Colon (tissue), 2 donors: ENCODE data around the gene ASB1.

Experiments used
- FAIRE-seq: peaks from 2 replicates; lab custom pipeline; 2012; peaks lifted over from hg19 to GRCh38; lab: Jason Lieb, UNC
- donor health status: control.
- donor health status: control.

The ASB1 gene, protein sequence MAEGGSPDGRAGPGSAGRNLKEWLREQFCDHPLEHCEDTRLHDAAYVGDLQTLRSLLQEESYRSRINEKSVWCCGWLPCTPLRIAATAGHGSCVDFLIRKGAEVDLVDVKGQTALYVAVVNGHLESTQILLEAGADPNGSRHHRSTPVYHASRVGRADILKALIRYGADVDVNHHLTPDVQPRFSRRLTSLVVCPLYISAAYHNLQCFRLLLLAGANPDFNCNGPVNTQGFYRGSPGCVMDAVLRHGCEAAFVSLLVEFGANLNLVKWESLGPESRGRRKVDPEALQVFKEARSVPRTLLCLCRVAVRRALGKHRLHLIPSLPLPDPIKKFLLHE

DNA sequence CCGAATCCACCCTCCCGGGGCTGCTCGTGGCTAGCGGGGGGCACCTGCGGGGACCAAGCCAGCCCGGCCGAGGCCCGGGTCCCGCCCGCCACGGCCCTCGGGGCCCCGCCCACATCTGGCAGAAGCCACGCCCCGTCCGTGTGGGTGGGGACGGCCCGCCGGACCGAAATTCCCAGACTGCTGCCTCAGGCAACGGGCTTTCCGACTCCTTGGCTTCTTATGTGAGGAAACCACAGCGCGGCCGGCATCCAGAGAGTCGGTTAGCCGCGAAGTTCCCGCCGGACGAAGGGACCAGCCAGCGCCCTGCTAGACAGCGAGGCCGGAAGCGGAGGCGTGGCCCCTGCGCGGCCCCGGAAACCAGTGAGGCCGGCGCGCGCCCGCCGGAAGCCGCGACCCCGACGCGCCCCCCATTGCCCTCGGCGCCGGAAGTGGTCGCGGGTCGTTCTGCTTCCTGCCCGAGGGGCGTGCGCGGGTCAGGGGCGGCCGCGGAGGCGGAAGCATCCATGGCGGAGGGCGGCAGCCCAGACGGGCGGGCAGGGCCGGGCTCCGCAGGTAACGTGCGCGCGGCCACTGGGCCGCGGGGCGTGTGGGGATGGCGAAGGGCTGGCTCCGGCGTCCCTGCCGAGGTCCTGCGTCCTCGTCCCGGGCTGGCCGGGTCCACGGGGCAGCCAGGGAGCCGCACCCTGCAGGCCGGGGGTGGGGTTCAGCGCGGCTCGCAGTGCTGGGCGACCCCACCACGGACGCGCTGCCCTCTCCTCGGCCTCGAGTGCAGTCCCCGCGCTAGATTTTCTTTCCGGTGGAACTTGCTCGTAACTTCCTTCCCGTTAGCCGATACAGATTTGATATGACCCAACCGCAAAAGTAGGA lies at the start of gene ASB1:
TSS of gene ASB1 (plus strand) at position 360 of the 867 bp plus-strand sequence. CDS start at position 504, 144 bp downstream.
- no peak for FAIRE-seq

- no peak for FAIRE-seq
These were observed 48.3 kb upstream of the ASB1 start for GRCh38 chr2:238378230-238379095.

DNA sequence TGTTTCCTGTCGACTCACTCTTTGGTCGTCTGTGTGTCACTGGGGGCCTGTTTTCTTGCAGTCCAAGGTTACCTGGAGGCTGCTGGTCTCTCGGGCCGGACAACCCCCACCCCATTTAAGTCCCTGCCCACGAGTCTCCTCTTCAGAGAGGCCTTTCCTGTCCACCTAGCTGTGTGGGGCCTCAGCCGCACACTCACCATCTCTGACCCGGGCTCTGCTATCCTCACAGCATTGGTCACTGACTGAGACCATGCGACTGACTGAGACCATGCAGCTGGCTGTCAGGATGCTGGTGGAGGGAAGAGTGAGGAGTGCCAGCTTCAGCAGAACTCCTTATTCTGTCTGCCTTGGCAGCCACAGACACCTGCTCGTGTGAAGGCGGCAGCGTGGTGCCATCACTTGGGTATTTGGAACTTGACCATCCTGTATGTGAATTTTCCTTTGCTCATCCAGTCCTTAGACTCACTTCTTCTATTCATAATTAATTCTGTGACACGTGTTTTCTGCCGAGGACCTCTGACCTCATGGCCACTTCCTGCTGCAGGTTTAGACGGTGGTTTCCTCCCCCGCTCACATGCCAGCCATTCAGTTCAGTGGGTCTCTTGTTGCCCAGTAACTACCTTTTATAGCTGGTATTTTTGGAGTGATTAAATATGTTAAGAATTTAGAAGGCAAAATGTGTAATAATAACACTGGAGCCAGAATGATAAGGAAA lies 47.5 kb upstream of the ASB1 start:
- no peak for FAIRE-seq

DNA sequence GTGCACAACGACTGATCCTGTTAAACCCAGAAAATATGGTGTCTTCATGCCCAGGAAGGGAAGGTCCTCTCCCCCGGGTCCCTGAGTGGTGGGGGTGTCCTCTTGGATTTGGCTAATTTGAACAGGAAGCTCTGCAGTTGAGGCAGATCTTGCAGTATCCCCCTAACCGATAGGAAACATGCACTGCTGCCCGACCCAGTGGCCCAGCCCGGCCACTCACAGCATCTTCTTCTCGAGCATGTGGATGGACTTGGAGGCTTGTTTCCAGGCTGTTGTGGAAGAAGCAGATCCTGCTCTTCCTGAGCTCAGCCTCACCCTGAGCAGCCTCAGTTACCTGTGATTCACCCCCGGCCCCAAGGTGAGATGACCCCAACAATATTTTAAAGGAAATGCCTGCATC lies 46.4 kb upstream of the ASB1 start:
- FAIRE-seq: no peak

DNA sequence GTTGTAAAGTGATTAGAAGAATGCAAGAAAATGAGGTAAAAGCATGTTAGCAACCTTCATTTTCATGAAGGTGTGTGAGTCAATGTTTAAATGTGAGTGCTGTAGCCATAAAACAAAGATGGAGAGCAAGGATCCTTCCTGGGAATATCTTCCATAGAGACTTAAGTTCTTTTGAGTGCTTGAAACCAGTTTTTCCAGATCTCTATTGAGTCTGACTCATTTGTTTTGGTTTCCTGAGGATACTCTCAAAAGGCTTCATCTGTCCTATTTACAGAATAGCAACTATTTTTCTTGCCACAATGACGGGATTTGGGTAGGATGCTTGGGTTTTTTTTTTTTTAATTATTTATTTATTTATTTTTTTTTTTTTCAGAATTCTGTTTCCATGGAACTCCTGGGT lies 45.9 kb upstream of the ASB1 start:
- FAIRE-seq: no peak

DNA sequence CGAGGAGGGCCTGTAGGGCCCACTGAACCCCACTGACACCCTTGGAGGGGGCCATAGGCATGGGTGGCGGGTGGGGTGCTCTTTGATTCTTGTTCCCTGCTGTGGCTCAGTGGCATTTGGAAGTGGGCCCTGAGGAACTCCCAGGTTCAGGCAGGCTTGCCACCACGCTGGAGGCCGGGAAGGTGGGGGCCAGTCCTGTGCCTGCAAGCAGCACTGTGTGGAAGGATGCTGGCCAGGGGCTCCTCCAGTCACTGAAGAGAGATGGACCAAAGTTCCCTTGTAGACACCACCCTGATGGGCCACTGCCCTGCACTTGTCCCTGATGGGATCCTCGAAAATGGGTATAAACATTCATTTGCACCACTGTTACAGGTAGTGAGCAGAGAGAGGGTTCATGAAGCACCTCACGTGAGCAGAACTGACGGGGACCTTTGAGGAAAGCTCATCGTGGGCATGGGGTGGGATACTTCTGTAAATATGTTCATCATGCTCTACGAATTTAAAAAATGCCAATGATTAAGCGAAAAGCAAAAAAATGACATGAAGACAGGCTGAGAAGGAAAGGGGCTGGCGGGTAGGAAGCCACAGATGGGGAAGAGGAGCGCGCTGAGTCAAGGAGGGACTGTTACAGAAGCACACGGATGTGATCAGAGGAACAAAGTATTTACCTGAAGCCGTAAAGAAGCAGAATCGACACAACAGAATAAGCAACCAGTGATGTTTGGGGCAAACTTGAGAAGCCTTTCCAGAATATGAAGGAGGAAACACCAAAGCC lies 45.2 kb upstream of the ASB1 start:
- FAIRE-seq: no peak

DNA sequence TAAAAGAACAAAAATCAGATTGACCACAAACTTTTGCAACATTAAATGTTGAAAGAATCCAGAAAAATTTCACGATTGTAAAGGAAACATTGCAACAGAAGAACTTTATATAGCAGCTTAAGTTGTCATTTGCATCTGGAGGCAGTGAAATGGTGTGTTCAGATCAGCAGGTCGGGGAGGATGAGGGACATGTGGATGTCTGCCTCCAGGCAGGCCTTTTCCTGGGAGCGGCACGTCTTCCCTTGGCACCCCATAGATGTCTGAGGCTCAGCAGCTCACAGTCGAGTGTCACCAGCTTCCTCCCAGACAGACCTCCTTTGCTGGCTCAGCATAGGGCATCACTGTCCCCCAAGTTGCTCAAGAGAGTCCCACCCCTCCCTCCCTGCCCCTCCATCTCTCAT lies 44.3 kb upstream of the ASB1 start:
- FAIRE-seq: no peak

DNA sequence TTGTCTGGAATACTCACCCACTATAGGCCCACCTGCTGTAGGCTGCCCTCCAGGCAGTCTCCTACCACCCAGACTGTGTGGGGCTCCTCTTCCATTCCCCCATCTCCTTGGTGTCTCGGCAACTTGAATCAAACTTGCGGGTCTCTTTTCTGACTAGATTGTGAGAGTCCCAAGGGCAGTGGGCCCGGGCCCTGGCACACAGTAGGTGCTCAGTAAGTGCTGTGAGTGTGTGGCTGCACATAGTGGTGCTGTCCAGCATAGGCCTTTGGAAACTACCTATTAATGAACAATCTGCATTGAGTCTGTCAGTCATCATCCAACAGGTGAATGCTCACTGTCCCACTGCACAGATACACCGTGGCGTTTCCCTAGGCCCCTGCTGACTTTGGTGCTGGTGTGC lies 43.6 kb upstream of the ASB1 start:
- no peak for FAIRE-seq

DNA sequence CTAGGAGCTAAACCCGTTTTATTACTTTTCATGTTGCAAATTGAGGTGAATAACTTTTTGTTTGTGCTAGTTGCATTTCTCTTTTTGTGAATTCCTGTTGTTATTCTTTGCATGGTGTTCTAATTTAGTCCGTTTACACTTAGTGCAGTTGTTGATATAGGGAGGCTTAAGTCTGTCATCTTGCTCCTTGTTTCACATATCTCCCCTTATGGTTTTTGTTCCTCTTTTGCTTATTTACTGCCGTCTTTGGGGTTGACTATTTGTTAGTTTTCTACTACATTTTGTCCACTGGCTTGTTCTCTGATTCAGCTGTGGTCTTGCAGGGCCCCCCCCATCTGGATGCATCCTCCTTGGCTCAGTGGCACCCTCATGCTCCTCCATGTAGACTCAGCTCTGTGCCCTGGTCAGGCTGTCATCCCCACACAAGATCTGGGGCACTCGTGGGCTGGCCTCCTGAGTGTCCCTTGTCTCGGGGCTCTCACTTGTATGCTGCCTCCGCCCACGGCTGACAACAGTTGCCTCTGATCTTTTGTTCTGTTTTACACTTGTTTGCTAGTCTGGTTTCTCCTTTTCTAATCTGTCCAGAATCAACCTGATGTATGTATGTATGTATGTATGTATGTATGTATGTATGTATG lies 42.9 kb upstream of the ASB1 start:
- no peak for FAIRE-seq

DNA sequence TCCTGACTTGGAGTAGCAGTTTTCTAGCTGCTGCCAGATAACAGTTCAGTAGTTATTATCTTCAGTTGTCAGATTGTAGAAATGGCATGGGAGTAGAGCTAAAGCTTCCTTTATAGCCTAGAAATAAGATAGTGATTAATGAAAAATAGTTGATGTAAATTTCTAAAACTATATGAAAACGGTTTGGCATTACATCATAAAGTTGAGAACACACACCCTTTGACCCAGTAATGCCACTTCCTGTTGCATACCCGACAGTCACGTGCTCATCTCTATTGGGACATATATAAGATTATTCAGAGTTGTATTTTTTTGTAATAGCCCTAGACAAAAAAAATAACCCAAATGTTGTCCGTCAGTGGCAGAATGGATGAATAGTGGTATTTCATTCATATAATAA lies 39.4 kb upstream of the ASB1 start:
- FAIRE-seq: no peak

GRCh38 chr2:238388794-238389193 lies 37.9 kb upstream of the ASB1 start:
- FAIRE-seq: no peak

- no peak for FAIRE-seq
These were observed 36.6 kb upstream of the ASB1 start for GRCh38 chr2:238389988-238390589.

GRCh38 chr2:238391042-238391689 lies 35.6 kb upstream of the ASB1 start:
- FAIRE-seq: no peak

GRCh38 chr2:238396663-238397062 lies 30.1 kb upstream of the ASB1 start:
- FAIRE-seq: no peak

GRCh38 chr2:238397356-238397755 lies 29.4 kb upstream of the ASB1 start:
- no peak for FAIRE-seq

DNA sequence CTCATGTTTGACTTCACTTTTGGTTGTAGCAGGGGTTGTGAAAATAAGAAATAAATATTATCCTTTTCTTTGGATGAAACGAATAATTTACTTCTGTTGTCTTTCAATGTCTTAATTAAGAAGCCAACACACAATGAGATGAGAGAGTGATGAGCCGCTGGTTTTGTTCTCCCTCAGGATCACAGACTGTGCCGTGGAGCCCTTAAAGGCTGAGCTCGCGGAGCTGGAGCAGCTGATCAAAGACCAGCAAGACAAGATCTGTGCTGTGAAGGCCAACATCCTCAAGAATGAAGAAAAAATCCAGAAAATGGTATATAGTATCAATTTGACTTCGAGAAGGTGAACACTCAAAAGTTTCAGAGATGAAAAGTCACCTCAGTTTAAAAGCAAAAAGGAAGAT lies 28.1 kb upstream of the ASB1 start:
- FAIRE-seq: no peak

GRCh38 chr2:238399094-238399493 lies 27.6 kb upstream of the ASB1 start:
- no peak for FAIRE-seq

- no peak for FAIRE-seq
These were observed 25.2 kb upstream of the ASB1 start for GRCh38 chr2:238401551-238401950.

- no peak for FAIRE-seq
These were observed 22.9 kb upstream of the ASB1 start for GRCh38 chr2:238403632-238404405.
